Heart left ventricle (tissue), 16 donors: ENCODE results near the gene KLRG1. TPM values are rescaled to one million over a fixed set of nuclear protein-coding genes. Genes with fewer than 3 reads are reported as not detected.

Experiments used
- ATAC-seq, 4 donors: fragments of 200-7000 bp; cut with Tn5 transposase; one replicate each; pipeline ENCODE4 v1.9.1; 2020 to 2022; ENCODE audit warnings: moderate library complexity in 4 of 4, mild to moderate bottlenecking in 3 of 4, moderate number of reproducible peaks in 1 of 4
- DNase-seq, 5 donors: peaks; one replicate each; pipeline ENCODE4 v3.0.0-alpha.2; 2020
- H3K27ac ChIP-seq, 12 donors: fragments of 200-600 bp; sonication (generic) in 4 of 12; one replicate each; pipeline versions ENCODE4 v1.5.0 to v1.8.0; 2016 to 2022; ENCODE audit warnings: mild to moderate bottlenecking in 2 of 12
- H3K27me3 ChIP-seq, 9 donors: fragments of 200-600 bp; sonication (generic) in 2 of 9; one replicate each; pipeline versions ENCODE4 v1.5.1 to v1.8.0; 2016 to 2022; ENCODE audit warnings: mild to moderate bottlenecking in 3 of 9
- H3K36me3 ChIP-seq, 9 donors: fragments of 200-600 bp; sonication (generic) in 2 of 9; one replicate each; pipeline versions ENCODE4 v1.5.0 to v1.8.0; 2018 to 2022; ENCODE audit warnings: mild to moderate bottlenecking in 2 of 9
- H3K4me1 ChIP-seq, 12 donors: fragments of 200-600 bp; sonication (generic) in 4 of 12; one replicate each; pipeline versions ENCODE4 v1.5.0 to v1.8.0; 2016 to 2022; ENCODE audit warnings: mild to moderate bottlenecking in 3 of 12
- H3K4me3 ChIP-seq, 12 donors: fragments of 200-600 bp; sonication (generic) in 4 of 12; one replicate each; pipeline versions ENCODE4 v1.5.0 to v1.8.0; 2017 to 2022; ENCODE audit warnings: mild to moderate bottlenecking in 9 of 12, moderate library complexity in 4 of 12
- H3K9me3 ChIP-seq, 12 donors: fragments of 200-600 bp; sonication (generic) in 4 of 12; one replicate each; pipeline versions ENCODE4 v1.5.0 to v1.8.0; 2016 to 2022; ENCODE audit warnings: mild to moderate bottlenecking in 1 of 12
- CTCF ChIP-seq, 12 donors: fragments of 200-600 bp; sonication (generic) in 4 of 12; IDR thresholded peaks; one replicate each; pipeline versions ENCODE4 v1.5.0 to v1.8.0; 2018 to 2022; ENCODE audit warnings: antibody characterized with exemption in 12 of 12, mild to moderate bottlenecking in 5 of 12
- POLR2A ChIP-seq, 2 donors: fragments of 450-650 bp; IDR thresholded peaks; one replicate each; pipeline ENCODE4 v1.6.1; 2017; ENCODE audit warnings: antibody characterized with exemption in 2 of 2, mild to moderate bottlenecking in 2 of 2, moderate library complexity in 2 of 2
- WGBS, 4 donors: extraction: QIAGEN DNeasy Blood & Tissue Kit in 2 of 4; methylation state at CpG; one replicate each; pipeline versions ENCODE4 v1.1.5 to v1.1.7; 2013 to 2018; 5-methylcytosine and 5-hydroxymethylcytosine counted together
- intact Hi-C, 10 donors: fragments of 100-400 bp; cut with DNase I; formaldehyde crosslinking; loops; one replicate each; pipeline versions ENCODE4 v1.11.1 to v1.14.2; 2022
- polyA plus RNA-seq, 2 donors: library from polyadenylated mRNA; stranded (reverse); fragments of 200-250 nt; gene quantifications; one replicate each; pipeline ENCODE4 v1.2.3, GENCODE V29; 2013
- total RNA-seq, 9 donors: library from RNA; depleted of rRNA in 2 of 9; stranded (reverse); fragments of >200 nt in 2 of 9; fragmentation: NEBNext Ultra II Directional in 3 of 9; extraction: Animal tissue kit (Norgen Biotek cat#: 25700) in 3 of 9; gene quantifications; one replicate each; pipeline versions ENCODE4 v1.1.0 to v1.2.4, GENCODE V29; 2016 to 2023
- donor health status: ischemic (EF 13 %, LVEDD 7.1; RV severe dilation, severe dysfunction).
- donor health status: healthy with polysubstance abuse.
- donor health status: DM: no; HTN: yes; CAD: no.
- donor health status: DM: no; HTN: no; CAD: no.
- donor health status: ischemic (EF 25% LVEDD 6.9; RV normal size, moderate dysfunction).
- donor health status: ischemic (EF 25% LVEDD 5.7; RV mildly dilated, moderate dysfunction).
- donor health status: healthy.
- donor health status: DM: yes; HTN: yes; CAD: no.
- donor health status: ischemic (EF 35%, LVEDD 5.7; RV mildly dilated, moderate dysfunction).
- donor health status: nonischemic (EF 11% LVEDD 7.7; RV severe dilation, severe dysfunction).
- donor health status: DM: yes; HTN: yes; CAD: no.
- donor health status: PGD.
- donor health status: ischemic (EF 29% LVEDD 5.4; RV normal size, mild dysfunction).
- donor health status: nonischemic (EF 23%, LVEDD 6.1; RV moderate dilation, normal function).

The KLRG1 gene
- total and polyA plus RNA-seq, 11 donors, result 2.6 to 9.1 (median 4.1) TPM; not detected in 1

GRCh38 chr12:9033265-9033887 is 44.0 kb downstream of the KLRG1 start:
- intact Hi-C loops, result loop anchor here in 2 of 10 donors (10.0 kb wide), 3 partner anchors 259 to 489 kb away; partner anchors contain the start of gene CLEC4E (in 1 of the 2)
- WGBS, 4 donors, result 94 to 96% (median 96%) methylated on average over 2 of the region's 2 CpGs

GRCh38 chr12:9034095-9034494 is 44.7 kb downstream of the KLRG1 start:
- Histone ChIP-seq H3K4me1 (peaks cover 0 to 5% (median 0%) of the 10 kb centered on the region in 12 donors), H3K36me3 (no peaks in the 10 kb centered on the region), H3K4me3 (no peak overlapping the region), H3K27ac (no peak overlapping the region), H3K27me3 (no peaks in the 10 kb centered on the region), H3K9me3 (peaks cover 0 to 3% (median 0%) of the 10 kb centered on the region in 12 donors)
- no peak for ATAC-seq
- TF ChIP-seq POLR2A (IDR thresholded peaks at IDR 0.05) (no peak), CTCF (IDR thresholded peaks at IDR 0.05) (no peak)
- DNase-seq, result no peak
- WGBS, 4 donors, result 94 to 97% (median 95%) methylated on average over 6 of the region's 6 CpGs
- intact Hi-C loops, result loop anchor here in 2 of 10 donors (10.0 kb wide), 3 partner anchors 259 to 489 kb away; partner anchors contain the start of gene CLEC4E (in 1 of the 2)

More at GRCh38 chr12:9033265-9033887, 44.0 kb downstream of the KLRG1 start:
- Histone ChIP-seq H3K36me3 (no peaks in the 10 kb centered on the region), H3K4me1 (no peaks in the 10 kb centered on the region), H3K9me3 (peaks cover 0 to 3% (median 0%) of the 10 kb centered on the region in 12 donors), H3K27me3 (no peaks in the 10 kb centered on the region), H3K4me3 (no peak overlapping the region), H3K27ac (no peak overlapping the region)
- TF ChIP-seq POLR2A (IDR thresholded peaks at IDR 0.05) (no peak), CTCF (IDR thresholded peaks at IDR 0.05) (no peak)
- DNase-seq, result no peak
- no peak for ATAC-seq

- H3K27me3 ChIP-seq, result no peaks in the 10 kb centered on the region
- DNase-seq (no peak), ATAC-seq (no peak)
- H3K36me3 ChIP-seq, result no peaks in the 10 kb centered on the region
- 79 to 80% (median 80%) methylated on average over 6 of the region's 6 CpGs for WGBS, 4 donors
- H3K27ac ChIP-seq, result no peak overlapping the region
- peaks cover 0 to 3% (median 0%) of the 10 kb centered on the region in 12 donors for H3K9me3 ChIP-seq
- peaks cover 0 to 9% (median 3%) of the 10 kb centered on the region in 12 donors for H3K4me1 ChIP-seq
- TF ChIP-seq CTCF (IDR thresholded peaks at IDR 0.05) (no peak), POLR2A (IDR thresholded peaks at IDR 0.05) (no peak)
- H3K4me3 ChIP-seq, result no peak overlapping the region
- intact Hi-C loops, result loop anchor here in 7 of 10 donors (2.0 to 10.0 kb wide), 5 partner anchors 84 to 491 kb away; partner anchors contain the start of gene CLEC4E (in 1 of the 7)
Observed at GRCh38 chr12:9036227-9036626, 46.9 kb downstream of the KLRG1 start.

- Histone ChIP-seq H3K27ac (no peak overlapping the region), H3K4me1 (peaks cover 0 to 11% (median 4%) of the 10 kb centered on the region in 12 donors), H3K27me3 (no peaks in the 10 kb centered on the region), H3K9me3 (peaks cover 0 to 3% (median 0%) of the 10 kb centered on the region in 12 donors), H3K36me3 (no peaks in the 10 kb centered on the region), H3K4me3 (no peak overlapping the region)
- DNase-seq, result no peak
- ATAC-seq, result no peak
- intact Hi-C loops, result loop anchor here in 7 of 10 donors (2.0 to 10.0 kb wide), 5 partner anchors 85 to 493 kb away; partner anchors contain the start of gene CLEC4E (in 1 of the 7)
- TF ChIP-seq CTCF (IDR thresholded peaks at IDR 0.05) (no peak), POLR2A (IDR thresholded peaks at IDR 0.05) (no peak)
- WGBS, 4 donors, result 86 to 89% (median 89%) methylated on average over 3 of the region's 3 CpGs
Observed at GRCh38 chr12:9037431-9037830, 48.1 kb downstream of the KLRG1 start.
